GM13977 (cell line): Measurements from ENCODE around the gene PPP3CA.

Experiments used
- DNase-seq: peaks from one replicate; pipeline ENCODE4 v3.0.0; 2012; ENCODE audit warnings: low spot score
- in situ Hi-C: fragments of 300-500 bp; cut with MboI; formaldehyde crosslinking; loops from one replicate; pipeline ENCODE4 v1.12.0; 2022; ENCODE audit warnings: low sequenced_read_pairs, low pct_unique_long_range_greater_than_20kb, mixed read lengths, inconsistent platforms; ENCODE audit not compliant: unreplicated experiment
- TF ChIP-seq, protein P1 (sequence below): IDR thresholded peaks from 2 replicates; pipeline ENCODE4 v1.5.1; 2012; ENCODE audit warnings: mild to moderate bottlenecking, control low read depth; ENCODE audit not compliant: insufficient read depth; ENCODE audit errors: extremely low read depth, missing control alignments

Gene PPP3CA

DNA sequence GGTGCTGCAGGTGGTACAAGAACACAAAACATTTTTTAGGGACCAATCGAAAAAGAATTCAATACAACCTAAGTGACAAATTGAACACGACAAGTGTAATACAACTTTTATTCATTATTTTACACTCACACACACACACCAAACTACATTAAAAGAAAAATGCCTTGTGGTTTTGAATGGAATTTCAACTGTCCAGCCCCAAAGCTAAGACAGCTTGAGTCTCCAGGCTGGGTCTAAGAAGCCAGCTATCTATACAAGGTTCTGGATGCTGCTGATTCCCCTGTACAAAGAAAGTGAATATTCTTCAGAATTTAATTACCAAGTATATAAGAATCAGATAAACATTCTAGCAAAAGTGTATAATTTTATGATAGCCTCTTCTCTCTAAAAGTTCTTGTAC, 118.2 kb downstream of the PPP3CA start:
- no peak for DNase-seq
- in situ Hi-C loops = no loop called here
- TF ChIP-seq, protein P1, sequence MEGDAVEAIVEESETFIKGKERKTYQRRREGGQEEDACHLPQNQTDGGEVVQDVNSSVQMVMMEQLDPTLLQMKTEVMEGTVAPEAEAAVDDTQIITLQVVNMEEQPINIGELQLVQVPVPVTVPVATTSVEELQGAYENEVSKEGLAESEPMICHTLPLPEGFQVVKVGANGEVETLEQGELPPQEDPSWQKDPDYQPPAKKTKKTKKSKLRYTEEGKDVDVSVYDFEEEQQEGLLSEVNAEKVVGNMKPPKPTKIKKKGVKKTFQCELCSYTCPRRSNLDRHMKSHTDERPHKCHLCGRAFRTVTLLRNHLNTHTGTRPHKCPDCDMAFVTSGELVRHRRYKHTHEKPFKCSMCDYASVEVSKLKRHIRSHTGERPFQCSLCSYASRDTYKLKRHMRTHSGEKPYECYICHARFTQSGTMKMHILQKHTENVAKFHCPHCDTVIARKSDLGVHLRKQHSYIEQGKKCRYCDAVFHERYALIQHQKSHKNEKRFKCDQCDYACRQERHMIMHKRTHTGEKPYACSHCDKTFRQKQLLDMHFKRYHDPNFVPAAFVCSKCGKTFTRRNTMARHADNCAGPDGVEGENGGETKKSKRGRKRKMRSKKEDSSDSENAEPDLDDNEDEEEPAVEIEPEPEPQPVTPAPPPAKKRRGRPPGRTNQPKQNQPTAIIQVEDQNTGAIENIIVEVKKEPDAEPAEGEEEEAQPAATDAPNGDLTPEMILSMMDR = no peak

DNA sequence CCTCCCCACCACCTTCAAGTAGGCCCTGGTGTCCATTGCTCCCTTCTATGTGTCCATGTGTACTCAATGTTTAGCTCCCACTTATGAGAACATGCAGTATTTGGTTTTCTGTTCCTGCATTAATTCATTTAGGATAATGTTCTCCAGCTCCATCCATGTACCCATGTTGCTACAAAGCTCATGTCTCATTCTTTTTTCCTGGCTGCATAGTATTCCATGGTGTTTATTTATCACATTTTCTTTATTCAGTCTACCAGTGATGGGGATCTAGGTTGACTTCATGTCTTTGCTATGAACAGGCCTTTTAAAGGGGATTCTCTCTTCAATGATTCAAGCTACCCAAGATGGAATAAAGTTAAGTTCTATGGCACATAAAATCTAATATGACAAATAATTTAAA, 119.6 kb downstream of the PPP3CA start:
- in situ Hi-C loops = no loop called here
- no peak for DNase-seq
- TF ChIP-seq, protein P1 = no peak

DNA sequence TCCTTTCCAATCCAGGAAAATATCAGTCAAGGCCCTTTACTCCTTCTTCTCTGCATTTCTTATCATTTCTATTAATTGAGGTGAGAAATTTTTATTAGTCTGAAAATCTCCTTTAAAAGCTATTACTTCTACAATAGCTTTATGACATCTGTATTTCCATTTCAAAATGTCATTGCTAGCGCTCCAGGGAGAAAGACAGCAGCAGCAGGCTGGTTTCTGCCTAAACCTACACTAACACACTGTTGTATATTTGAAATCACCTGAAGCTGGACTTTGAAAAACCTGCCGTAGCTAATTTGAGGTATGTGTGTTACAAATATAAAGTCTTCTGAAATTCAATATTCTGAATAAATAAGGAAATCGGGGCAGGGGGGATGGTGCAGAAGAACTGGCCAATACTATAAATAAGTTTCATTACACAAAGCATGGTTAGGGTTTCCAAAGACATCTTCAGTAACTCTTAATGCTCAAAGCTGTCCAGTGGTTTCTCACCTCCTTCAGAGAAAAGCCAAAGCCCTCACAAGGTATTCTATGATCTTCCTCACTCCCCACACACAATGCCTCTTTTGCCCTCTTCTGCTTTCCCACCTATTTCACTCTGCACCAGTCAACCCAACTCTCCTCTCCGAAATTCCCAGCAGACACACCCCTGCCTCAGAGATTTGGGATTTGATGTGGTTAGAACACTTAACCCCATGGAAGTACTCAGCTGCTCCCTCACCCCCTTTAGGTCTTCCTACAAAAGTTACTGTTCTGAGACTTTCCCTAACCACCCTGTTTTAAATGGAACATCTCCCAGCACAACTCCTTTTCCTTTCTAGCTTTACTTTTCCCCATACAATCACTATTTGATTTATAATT, 122.7 kb downstream of the PPP3CA start:
- in situ Hi-C loops = no loop called here
- no peak for DNase-seq
- TF ChIP-seq, protein P1 = no peak

DNA sequence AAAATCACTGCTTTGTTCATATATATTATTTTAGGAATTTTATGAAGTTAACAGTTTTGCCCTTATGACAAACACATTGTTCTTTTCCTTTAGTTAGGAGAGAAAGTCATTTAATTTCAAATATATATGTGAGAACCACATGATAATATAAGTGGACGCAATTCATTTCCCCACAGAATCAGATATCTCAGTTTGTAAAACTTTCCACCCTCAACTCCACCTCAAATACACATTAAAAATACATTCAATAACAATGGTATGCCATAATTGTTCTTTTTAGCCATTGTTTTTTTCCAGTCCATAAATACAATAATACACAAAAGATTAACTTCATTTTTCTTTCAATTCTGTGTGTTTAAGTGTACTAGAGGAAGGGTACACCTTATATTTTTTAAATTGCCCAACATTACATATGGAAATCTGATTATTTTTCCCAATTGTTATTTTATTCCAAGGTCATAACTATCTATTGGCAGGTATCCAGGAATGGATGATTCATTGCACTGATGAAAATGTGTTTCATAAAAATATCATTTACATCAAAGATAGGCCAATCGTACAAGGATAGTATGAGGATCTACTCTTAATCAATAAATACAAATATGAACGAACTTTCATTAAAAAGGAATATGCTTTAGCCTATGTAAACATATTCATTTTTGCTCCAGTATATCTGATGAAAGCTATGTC, 125.0 kb downstream of the PPP3CA start:
- in situ Hi-C loops = no loop called here
- DNase-seq = no peak
- TF ChIP-seq, protein P1 = no peak

DNA sequence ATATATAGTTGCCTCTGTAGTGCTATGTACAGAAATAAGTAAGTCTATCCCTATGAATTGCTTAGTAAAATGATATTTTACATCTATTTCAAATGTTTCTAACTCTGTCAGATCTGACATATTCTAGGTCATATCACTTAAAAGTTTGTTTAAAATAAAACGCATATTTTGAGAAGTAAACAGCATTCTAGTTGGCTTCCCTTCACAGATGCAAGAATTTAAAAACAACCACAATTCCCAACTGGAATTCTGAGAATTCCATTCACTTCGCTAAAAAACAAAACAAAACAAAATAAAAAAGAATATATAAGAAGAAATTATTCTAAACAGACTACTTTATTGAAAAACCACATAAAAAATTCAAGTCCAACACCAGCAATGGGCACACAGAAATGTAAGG, 126.0 kb downstream of the PPP3CA start:
- in situ Hi-C loops = no loop called here

DNA sequence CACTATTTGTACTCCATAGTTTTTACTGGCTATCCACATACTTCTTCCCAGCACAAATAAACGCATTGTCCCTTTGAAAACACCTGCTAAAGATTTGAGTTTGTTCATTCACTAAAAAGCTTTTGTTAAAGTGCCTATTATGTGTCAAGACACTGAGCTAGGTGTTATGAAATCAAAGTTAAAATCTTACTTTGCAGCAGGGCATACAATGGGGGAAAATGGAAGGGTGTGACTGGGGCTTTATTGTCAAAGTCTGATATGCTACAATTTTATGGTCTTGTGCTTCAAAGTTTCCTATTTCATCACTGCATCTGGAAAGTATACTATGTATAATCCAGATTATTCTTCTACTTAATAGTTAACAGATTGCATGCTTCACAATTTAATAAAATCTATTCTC, 128.4 kb downstream of the PPP3CA start:
- DNase-seq = no peak
- TF ChIP-seq, protein P1 = no peak
- in situ Hi-C loops = no loop called here

More for the DNA sequence above, 126.0 kb downstream of the PPP3CA start:
- DNase-seq = no peak
- TF ChIP-seq, protein P1 = no peak
